H1 (cell line): ENCODE data around the gene ST8SIA5. TPM values are rescaled to one million over a fixed set of nuclear protein-coding genes. Genes with fewer than 3 reads are reported as not detected.

Source experiments
- CTCF ChIA-PET: fragments of 300-600 bp; sonication (Branson Sonifier 250); formaldehyde crosslinking; loops from one replicate; lab custom pipeline; 2021; ENCODE audit not compliant: partially characterized antibody; lab: Charles Lee
- POLR2A ChIA-PET: fragments of 300-600 bp; sonication (Branson Sonifier 250); formaldehyde crosslinking; loops from one replicate; lab custom pipeline; 2021; ENCODE audit warnings: inconsistent platforms; ENCODE audit not compliant: partially characterized antibody; lab: Charles Lee
- DNase-seq, 2 experiments: peaks; one replicate each; pipeline versions ENCODE4 v3.0.0 to v3.0.0-alpha.2; 2010 to 2022; ENCODE audit warnings: low spot score in 2 of 2, low read depth in 1 of 2, mixed read lengths in 1 of 2
- FAIRE-seq: peaks from 2 replicates; lab custom pipeline; 2011; peaks lifted over from hg19 to GRCh38; lab: Jason Lieb, UNC
- H2AFZ ChIP-seq: 2 replicates; pipeline ENCODE4 v1.8.1; 2012; ENCODE audit warnings: low read length, inconsistent platforms
- H2AK5ac ChIP-seq: 2 replicates; pipeline ENCODE4 v1.6.1; 2013; ENCODE audit warnings: low read depth, low read length
- H2BK120ac ChIP-seq: replicated peaks from 2 replicates; pipeline ENCODE3; 2013; ENCODE audit warnings: low read depth, low read length, inconsistent platforms
- H2BK12ac ChIP-seq: 2 replicates; pipeline ENCODE4 v1.6.1; 2013; ENCODE audit warnings: low read depth, low read length
- H2BK15ac ChIP-seq: 2 replicates; pipeline ENCODE4 v1.6.1; 2013; ENCODE audit warnings: low read length
- H2BK20ac ChIP-seq: 2 replicates; pipeline ENCODE4 v1.6.1; 2013; ENCODE audit warnings: low read length
- H2BK5ac ChIP-seq: 2 replicates; pipeline ENCODE4 v1.6.1; 2013; ENCODE audit warnings: low read depth, low read length
- H3K14ac ChIP-seq: 2 replicates; pipeline ENCODE4 v1.6.1; 2013; ENCODE audit warnings: inconsistent platforms; ENCODE audit not compliant: insufficient read length
- H3K18ac ChIP-seq: 2 replicates; pipeline ENCODE4 v1.6.1; 2013; ENCODE audit warnings: low read length; ENCODE audit errors: extremely low read depth
- H3K23ac ChIP-seq: 2 replicates; pipeline ENCODE4 v1.6.1; 2013; ENCODE audit warnings: inconsistent platforms; ENCODE audit not compliant: insufficient read length
- H3K23me2 ChIP-seq: 2 replicates; pipeline ENCODE4 v1.6.1; 2013; ENCODE audit warnings: low read depth, low read length
- H3K27ac ChIP-seq: 2 replicates; pipeline ENCODE4 v1.6.1; 2011; ENCODE audit warnings: low read depth, low read length, inconsistent platforms
- H3K27me3 ChIP-seq, 4 experiments: replicated peaks in 1 of 4; 1 replicate in 1 of 4; 2 replicates in 3 of 4; pipeline versions ENCODE4 v1.6.1 to v1.8.1; 2011 to 2013; ENCODE audit warnings: low read length in 3 of 4, mild to moderate bottlenecking in 3 of 4, inconsistent platforms in 2 of 4, mixed read lengths in 2 of 4, moderate library complexity in 1 of 4; ENCODE audit not compliant: control insufficient read depth in 3 of 4, insufficient read depth in 3 of 4; ENCODE audit errors: extremely low read depth in 1 of 4
- H3K36me3 ChIP-seq, 4 experiments: 2 replicates each; pipeline versions ENCODE4 v1.6.1 to v1.8.1; 2011 to 2013; ENCODE audit warnings: mild to moderate bottlenecking in 4 of 4, low read length in 3 of 4, moderate library complexity in 2 of 4, control low read depth in 1 of 4, inconsistent platforms in 1 of 4; ENCODE audit not compliant: insufficient read depth in 4 of 4, control insufficient read depth in 2 of 4
- H3K4ac ChIP-seq: replicated peaks from 2 replicates; pipeline ENCODE3; 2013; ENCODE audit warnings: low read length, low read depth, mixed read lengths, inconsistent platforms; ENCODE audit not compliant: insufficient read length
- H3K4me1 ChIP-seq, 4 experiments: replicated peaks in 1 of 4; 1 replicate in 1 of 4; 2 replicates in 3 of 4; pipeline versions ENCODE4 v1.6.1 to v1.8.1; 2011 to 2013; ENCODE audit warnings: low read length in 3 of 4, inconsistent platforms in 2 of 4, mixed read lengths in 1 of 4; ENCODE audit not compliant: insufficient read depth in 4 of 4, control insufficient read depth in 3 of 4
- H3K4me2 ChIP-seq, 2 experiments: 2 replicates each; pipeline versions ENCODE4 v1.6.1 to v1.8.1; 2011 to 2013; ENCODE audit warnings: low read depth in 2 of 2, low read length in 2 of 2, control low read depth in 1 of 2, inconsistent platforms in 1 of 2, mild to moderate bottlenecking in 1 of 2; ENCODE audit not compliant: insufficient read depth in 1 of 2
- H3K4me3 ChIP-seq, 4 experiments: fragments of 200-600, 300-600 bp in 1 of 4; sonication (generic), shearing (Covaris generic), sonication (Bioruptor Twin) in 1 of 4; 2 replicates each; pipeline versions ENCODE4 v1.5.1 to v1.8.1; 2011 to 2016; ENCODE audit warnings: low read length in 4 of 4, low read depth in 3 of 4, control low read depth in 2 of 4, inconsistent platforms in 2 of 4, mild to moderate bottlenecking in 2 of 4, mixed read lengths in 1 of 4, moderate library complexity in 1 of 4; ENCODE audit not compliant: insufficient read depth in 2 of 4; ENCODE audit errors: extremely low read depth in 1 of 4
- H3K56ac ChIP-seq: replicated peaks from 2 replicates; pipeline ENCODE3; 2013; ENCODE audit warnings: low read depth, mild to moderate bottlenecking, mixed read lengths, low read length, inconsistent platforms; ENCODE audit not compliant: insufficient read length
- H3K79me1 ChIP-seq: 2 replicates; pipeline ENCODE4 v1.6.1; 2013; ENCODE audit warnings: low read depth, low read length, control low read depth
- H3K79me2 ChIP-seq, 2 experiments: 2 replicates each; pipeline versions ENCODE4 v1.6.1 to v1.8.1; 2012 to 2013; ENCODE audit warnings: low read length in 2 of 2, mild to moderate bottlenecking in 2 of 2, inconsistent platforms in 1 of 2; ENCODE audit not compliant: insufficient read depth in 2 of 2, control insufficient read depth in 1 of 2
- H3K9ac ChIP-seq, 4 experiments: replicated peaks in 1 of 4; 1 replicate in 1 of 4; 2 replicates in 3 of 4; pipeline versions ENCODE4 v1.6.1 to v1.8.1; 2011 to 2013; ENCODE audit warnings: low read depth in 3 of 4, low read length in 3 of 4, control low read depth in 2 of 4, mild to moderate bottlenecking in 2 of 4, moderate library complexity in 2 of 4, inconsistent platforms in 1 of 4; ENCODE audit errors: extremely low read depth in 1 of 4
- H3K9me3 ChIP-seq, 2 experiments: 2 replicates each; pipeline versions ENCODE4 v1.6.1 to v1.8.1; 2012 to 2013; ENCODE audit warnings: mild to moderate bottlenecking in 2 of 2, moderate library complexity in 2 of 2, control low read depth in 1 of 2, inconsistent platforms in 1 of 2, low read depth in 1 of 2, low read length in 1 of 2, mixed read lengths in 1 of 2; ENCODE audit not compliant: insufficient read depth in 2 of 2
- H4K20me1 ChIP-seq, 2 experiments: replicated peaks in 1 of 2; 2 replicates each; pipeline versions ENCODE3 to v1.8.1; 2011 to 2013; ENCODE audit warnings: inconsistent platforms in 2 of 2, low read length in 2 of 2, mild to moderate bottlenecking in 1 of 2; ENCODE audit not compliant: insufficient read depth in 2 of 2, control insufficient read depth in 1 of 2
- H4K5ac ChIP-seq: 2 replicates; pipeline ENCODE4 v1.6.1; 2013; ENCODE audit warnings: low read length, low read depth, mixed read lengths, inconsistent platforms; ENCODE audit not compliant: insufficient read length
- H4K8ac ChIP-seq: 2 replicates; pipeline ENCODE4 v1.8.0; 2013; ENCODE audit warnings: mild to moderate bottlenecking, moderate library complexity, low read length, inconsistent platforms; ENCODE audit not compliant: insufficient read depth; ENCODE audit errors: extremely low read depth
- H4K91ac ChIP-seq: replicated peaks from 2 replicates; pipeline ENCODE3; 2013; ENCODE audit warnings: low read length, mixed read lengths, inconsistent platforms; ENCODE audit not compliant: insufficient read length
- EZH2 ChIP-seq: fragments of 200-600 bp; sonication (generic); IDR thresholded peaks from 2 replicates; pipeline ENCODE4 v1.7.1; 2012; ENCODE audit warnings: low read depth, mild to moderate bottlenecking, moderate library complexity, low read length, inconsistent platforms; ENCODE audit not compliant: severe bottlenecking
- WGBS, 2 experiments: shearing (Covaris generic) in 1 of 2; methylation state at CpG; one replicate each; pipeline versions ENCODE4 v1.1.6 to v1.1.7; 2013 to 2015; ENCODE audit warnings: low lambda C conversion rate in 2 of 2, mixed read lengths in 2 of 2, inconsistent platforms in 1 of 2, low coverage in 1 of 2, missing lambda C conversion rate in 1 of 2; ENCODE audit not compliant: insufficient replicate concordance in 2 of 2, insufficient coverage in 1 of 2, insufficient read length in 1 of 2; ENCODE audit errors: extremely low coverage in 1 of 2, missing lambda C conversion rate in 1 of 2; 5-methylcytosine and 5-hydroxymethylcytosine counted together
- polyA plus RNA-seq, 7 experiments: library from polyadenylated mRNA; depleted of rRNA in 3 of 7; stranded (reverse) in 5 of 7; unstranded in 2 of 7; fragments of >200 nt in 5 of 7; fragments of 200-250 nt in 2 of 7; gene quantifications; 1 replicate in 5 of 7; 2 replicates in 1 of 7; 4 replicates in 1 of 7; pipeline versions ENCODE4 v1.2.1 to v1.2.3, GENCODE V29; 2011 to 2013; ENCODE audit warnings: missing spikeins in 2 of 7, mixed read lengths in 2 of 7
- total RNA-seq: library from RNA; stranded (reverse); fragmentation: NEBNext Ultra II Directional; extraction: Animal tissue kit (Norgen Biotek cat#: 25700); gene quantifications from 2 replicates; pipeline ENCODE4 v1.2.1, GENCODE V29; 2021

Gene ST8SIA5
- total and polyA plus RNA-seq, 2 of the 8 experiments (the other 6 are each of a cell fraction or from before 2014, with no cell fraction given): 2.4 to 6.3 TPM

- Histone ChIP-seq H4K91ac (no peak overlapping the region), H2BK120ac (no peak overlapping the region), H4K5ac (no peak overlapping the region), H3K23ac (no peak overlapping the region), H3K9me3 (no peaks in the 10 kb centered on the region), H4K20me1 (no peaks in the 10 kb centered on the region), H2AK5ac (no peak overlapping the region), H3K79me1 (no peaks in the 10 kb centered on the region), H2AFZ (no peak overlapping the region), H3K27me3 (no peaks in the 10 kb centered on the region), H2BK12ac (no peak overlapping the region), H3K9ac (no peak overlapping the region), H2BK15ac (no peak overlapping the region), H3K4me3 (no peak overlapping the region), H3K4me1 (peaks cover 0 to 10% (median 2%) of the 10 kb centered on the region in 4 experiments; a peak in 5 of 7 replicates), H3K4me2 (no peak overlapping the region), H4K8ac (no peak overlapping the region), H3K14ac (no peak overlapping the region), H3K79me2 (no peaks in the 10 kb centered on the region), H3K23me2 (no peaks in the 10 kb centered on the region), H3K18ac (no peak overlapping the region), H2BK5ac (no peak overlapping the region), H3K56ac (no peak overlapping the region), H2BK20ac (no peak overlapping the region), H3K36me3 (no peaks in the 10 kb centered on the region), H3K4ac (no peak overlapping the region), H3K27ac (no peak overlapping the region)
- ChIA-PET CTCF (interaction anchor here (0.6 to 1.2 kb wide), 5 partner anchors 11 to 1098 kb away, joined by 3 to 4 read pairs (median 3); no protein-coding TSS in a partner anchor), POLR2A (interaction anchor here (1.3 kb wide), 1 partner anchor 12 kb away, joined by 3 read pairs; no protein-coding TSS in a partner anchor)
- 89% methylated on average over 12 of the region's 12 CpGs; no CpG with 5 or more reads in 1 of the 2 experiments for WGBS, 2 experiments
- DNase-seq (no peak), FAIRE-seq (no peak)
- TF ChIP-seq EZH2: no peak
Measured at GRCh38 chr18:46688853-46689525, 67.9 kb downstream of the ST8SIA5 start.
